Stimulated activated CD8-positive, alpha-beta memory T cell treated with anti-CD3 and anti-CD28 coated beads, Interleukin-4, amount 100 ng/mL, for 24 hours (primary cell): Measurements from ENCODE around the gene FAM180A.

Experiments used
- DNase-seq: peaks from one replicate; pipeline ENCODE4 v3.0.0-alpha.2; 2020; ENCODE audit warnings: low read depth

The FAM180A gene

GRCh38 chr7:135771961-135772638 lies 23.5 kb upstream of the FAM180A start:
- no peak for DNase-seq

- DNase-seq: no peak
Measured at GRCh38 chr7:135771051-135771450, 22.4 kb upstream of the FAM180A start.

- no peak for DNase-seq
Measured at GRCh38 chr7:135770139-135770710, 21.6 kb upstream of the FAM180A start.

- no peak for DNase-seq
Measured at GRCh38 chr7:135769005-135769802, 20.6 kb upstream of the FAM180A start.

- DNase-seq: no peak
Measured at GRCh38 chr7:135768467-135768866, 19.9 kb upstream of the FAM180A start.

- DNase-seq: no peak
Measured at GRCh38 chr7:135768064-135768463, 19.5 kb upstream of the FAM180A start.

GRCh38 chr7:135763261-135763660 lies 14.6 kb upstream of the FAM180A start:
- DNase-seq: no peak

- no peak for DNase-seq
Measured at GRCh38 chr7:135761751-135762488, 13.3 kb upstream of the FAM180A start.

GRCh38 chr7:135759532-135759931 lies 10.9 kb upstream of the FAM180A start:
- DNase-seq: no peak

GRCh38 chr7:135758531-135758932 lies 9.9 kb upstream of the FAM180A start:
- no peak for DNase-seq

- no peak for DNase-seq
Measured at GRCh38 chr7:135757719-135758411, 9.3 kb upstream of the FAM180A start.

GRCh38 chr7:135756191-135756590 lies 7.6 kb upstream of the FAM180A start:
- no peak for DNase-seq

- DNase-seq: no peak
Measured at GRCh38 chr7:135755351-135755753, 6.7 kb upstream of the FAM180A start.

GRCh38 chr7:135753616-135754413 lies 5.2 kb upstream of the FAM180A start:
- DNase-seq: no peak

- DNase-seq: no peak
Measured at GRCh38 chr7:135747366-135747765, 1.2 kb downstream of the FAM180A start.

- no peak for DNase-seq
Measured at GRCh38 chr7:135745703-135746312, 2.8 kb downstream of the FAM180A start.

GRCh38 chr7:135744938-135745702 lies 3.5 kb downstream of the FAM180A start:
- no peak for DNase-seq

GRCh38 chr7:135743907-135744731 lies 4.5 kb downstream of the FAM180A start:
- DNase-seq: no peak

- no peak for DNase-seq
Measured at GRCh38 chr7:135742371-135742770, 6.2 kb downstream of the FAM180A start.
